Karpas-422 (cell line): ENCODE data around the gene NUDT17. TPM values are rescaled to one million over a fixed set of nuclear protein-coding genes. Genes with fewer than 3 reads are reported as not detected.

Source experiments
- DNase-seq: peaks from one replicate; pipeline ENCODE4 v3.0.0-alpha.2; 2015
- H2AFZ ChIP-seq: fragments of 200-600 bp; sonication (generic); 2 replicates; pipeline ENCODE4 v1.6.1; 2014; ENCODE audit warnings: antibody characterized with exemption, low read length, mixed read lengths
- H3K27ac ChIP-seq: fragments of 200-600 bp; sonication (generic); 2 replicates; pipeline ENCODE4 v1.5.1; 2014; ENCODE audit warnings: mild to moderate bottlenecking, low read length, moderate library complexity
- H3K27me3 ChIP-seq: fragments of 200-600 bp; sonication (generic); 2 replicates; pipeline ENCODE4 v1.6.1; 2014; ENCODE audit warnings: low read length, mixed read lengths
- H3K36me3 ChIP-seq: fragments of 200-600 bp; sonication (generic); 2 replicates; pipeline ENCODE4 v1.6.1; 2014; ENCODE audit warnings: low read length, mixed read lengths; ENCODE audit not compliant: insufficient read depth
- H3K4me1 ChIP-seq: fragments of 200-600 bp; sonication (generic); 2 replicates; pipeline ENCODE4 v1.6.1; 2014; ENCODE audit warnings: mild to moderate bottlenecking, low read length, mixed read lengths
- H3K4me2 ChIP-seq: fragments of 200-600 bp; sonication (generic); 2 replicates; pipeline ENCODE4 v1.6.1; 2014; ENCODE audit warnings: low read length, low read depth, mild to moderate bottlenecking; ENCODE audit not compliant: poor library complexity, severe bottlenecking
- H3K4me3 ChIP-seq: fragments of 200-600 bp; sonication (generic); 2 replicates; pipeline ENCODE4 v1.5.1; 2014; ENCODE audit warnings: mild to moderate bottlenecking, antibody characterized with exemption, low read length, mixed read lengths
- H3K79me2 ChIP-seq: fragments of 200-600 bp; sonication (generic); 2 replicates; pipeline ENCODE4 v1.6.1; 2014; ENCODE audit warnings: mild to moderate bottlenecking, low read length, mixed read lengths
- H3K9ac ChIP-seq: fragments of 200-600 bp; sonication (generic); 2 replicates; pipeline ENCODE4 v1.6.0; 2014; ENCODE audit warnings: low read length
- H3K9me2 ChIP-seq: fragments of 200-600 bp; sonication (generic), shearing (Covaris generic); replicated peaks from 2 replicates; pipeline ENCODE4 v1.6.0; 2014; ENCODE audit warnings: mild to moderate bottlenecking, low read length, moderate library complexity; ENCODE audit not compliant: insufficient read depth
- H3K9me3 ChIP-seq: fragments of 300-700, 200-600 bp; sonication (generic); 2 replicates; pipeline ENCODE4 v1.6.1; 2014; ENCODE audit warnings: low read length, mixed read lengths
- H4K20me1 ChIP-seq: fragments of 200-600 bp; sonication (generic); 2 replicates; pipeline ENCODE4 v1.6.1; 2014; ENCODE audit warnings: mild to moderate bottlenecking, antibody characterized with exemption, low read length, low read depth; ENCODE audit not compliant: insufficient read depth
- small RNA-seq: library from RNA; depleted of rRNA; stranded (forward); fragments of <200 nt; gene quantifications from one replicate; pipeline ENCODE3, GENCODE V24; 2014
- total RNA-seq: library from RNA; depleted of rRNA; stranded (reverse); fragments of >200 nt; shearing (Covaris generic); gene quantifications from 2 replicates; pipeline ENCODE4 v1.2.3, GENCODE V29; 2014; ENCODE audit warnings: low replicate concordance; rRNA removed

NUDT17 gene
- total RNA-seq, 1 experiment from 2014 or later: 2.9 TPM

DNA sequence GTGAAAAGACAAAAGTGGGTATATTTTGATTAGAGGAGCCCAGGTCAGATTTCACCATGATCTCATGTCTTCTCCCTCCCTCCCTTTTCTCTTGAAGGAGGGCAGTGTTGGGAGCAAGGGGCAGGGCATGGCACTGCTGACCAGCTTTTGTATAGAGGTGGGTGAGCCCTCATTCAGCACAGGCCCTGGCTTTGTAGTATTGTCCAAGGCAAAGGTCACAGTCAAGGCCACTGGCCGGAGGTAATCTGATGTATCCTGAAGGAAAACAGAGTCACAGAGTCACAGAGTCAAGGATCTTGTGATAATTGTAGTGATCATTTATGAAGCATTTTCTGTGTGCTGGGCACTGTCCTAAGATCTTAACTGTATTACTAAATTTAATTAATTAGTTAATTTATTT, 52.5 kb downstream of the NUDT17 start:
- Histone ChIP-seq H3K36me3 (no peaks in the 10 kb centered on the region), H3K9me3 (no peaks in the 10 kb centered on the region), H3K27ac (no peak overlapping the region), H3K79me2 (no peaks in the 10 kb centered on the region), H3K9me2 (no peaks in the 10 kb centered on the region), H4K20me1 (no peaks in the 10 kb centered on the region), H3K27me3 (no peaks in the 10 kb centered on the region), H3K4me3 (no peak overlapping the region), H3K9ac (no peak overlapping the region), H2AFZ (no peak overlapping the region), H3K4me2 (no peak overlapping the region), H3K4me1 (no peaks in the 10 kb centered on the region)
- no peak for DNase-seq

Small RNAs within 50 kb of the gene (small RNA-seq; reads per million reads assigned to genes)
- gene MIR6736: not detected

Other genes with a start within 250 kb of the NUDT17 start
- 35.1 and 44.9 TPM in 2 replicates for gene GPR89A, start 237.6 kb upstream of the NUDT17 start, total RNA-seq
- gene PDZK1, start 138.3 kb upstream of the NUDT17 start, total RNA-seq: not detected in 2 replicates
- not detected in 2 replicates for gene CD160, start 126.1 kb upstream of the NUDT17 start, total RNA-seq
- 14.2 and 21.8 TPM in 2 replicates for gene RNF115, start 21.5 kb upstream of the NUDT17 start, total RNA-seq
- gene POLR3C, start 21.4 kb upstream of the NUDT17 start, total RNA-seq: 33.4 and 57.7 TPM in 2 replicates
- gene PIAS3, start 13.5 kb downstream of the NUDT17 start, total RNA-seq: 13.5 and 16.8 TPM in 2 replicates
- gene ANKRD35, start 40.2 kb downstream of the NUDT17 start, total RNA-seq: 0.11 TPM in 1 of 2 replicates, not detected in the other
- 1.4 and 1.5 TPM in 2 replicates for gene ITGA10, start 64.4 kb downstream of the NUDT17 start, total RNA-seq
- 35.7 and 51.7 TPM in 2 replicates for gene PEX11B, start 73.1 kb downstream of the NUDT17 start, total RNA-seq
- 130 and 214 TPM in 2 replicates for gene RBM8A, start 81.9 kb downstream of the NUDT17 start, total RNA-seq
- gene LIX1L, start 112.4 kb downstream of the NUDT17 start, total RNA-seq: 35.8 and 49.4 TPM in 2 replicates
- gene ANKRD34A, start 118.9 kb downstream of the NUDT17 start, total RNA-seq: 9.0 and 21.5 TPM in 2 replicates
- gene POLR3GL, start 119.1 kb downstream of the NUDT17 start, total RNA-seq: 34.7 and 42.3 TPM in 2 replicates
- 130 and 269 TPM in 2 replicates for gene TXNIP, start 150.9 kb downstream of the NUDT17 start, total RNA-seq
- not detected in 2 replicates for gene HJV, start 176.1 kb downstream of the NUDT17 start, total RNA-seq